Mammary epithelial cell (primary cell): ENCODE measurements around the gene LYL1.

ENCODE experiments used
- CTCF ChIP-seq, 2 donors: IDR thresholded peaks in 1 of 2; conservative IDR thresholded peaks in 1 of 2; 2 replicates each; pipeline ENCODE4 v1.5.1; 2011 to 2012; ENCODE audit warnings: inconsistent platforms in 2 of 2, low read length in 2 of 2, mild to moderate bottlenecking in 2 of 2, control low read depth in 1 of 2, low read depth in 1 of 2; ENCODE audit not compliant: insufficient read depth in 1 of 2; ENCODE audit errors: extremely low read depth in 1 of 2
- EZH2 ChIP-seq: IDR thresholded peaks from 2 replicates; pipeline ENCODE4 v1.6.1; 2012; ENCODE audit warnings: low read length, inconsistent platforms, borderline replicate concordance

GRCh38 chr19:13063461-13064091 is 39.1 kb downstream of the LYL1 start:
- TF ChIP-seq CTCF (conservative IDR thresholded peaks at IDR 0.05 in 1 of 2, IDR thresholded peaks at IDR 0.05 in 1 of 2; ENCODE audit: extremely low read depth in 1 of 2, insufficient read depth in 1 of 2, low read depth in 1 of 2, low read length in 2 of 2) (no peak), EZH2 (no peak)
